Hippocampal formation (tissue), 2 donors: ENCODE results near the gene CCNT2.
"Not testable (repeated sequence)": the region's sequence is repeated elsewhere in the genome, so short reads cannot be mapped to it uniquely, and the experiment has no call there.

Experiments
- DNase-seq, 2 donors: peaks; one replicate each; lab custom pipeline; 2025; lab: John Stamatoyannopoulos, UW

Gene CCNT2

DNA sequence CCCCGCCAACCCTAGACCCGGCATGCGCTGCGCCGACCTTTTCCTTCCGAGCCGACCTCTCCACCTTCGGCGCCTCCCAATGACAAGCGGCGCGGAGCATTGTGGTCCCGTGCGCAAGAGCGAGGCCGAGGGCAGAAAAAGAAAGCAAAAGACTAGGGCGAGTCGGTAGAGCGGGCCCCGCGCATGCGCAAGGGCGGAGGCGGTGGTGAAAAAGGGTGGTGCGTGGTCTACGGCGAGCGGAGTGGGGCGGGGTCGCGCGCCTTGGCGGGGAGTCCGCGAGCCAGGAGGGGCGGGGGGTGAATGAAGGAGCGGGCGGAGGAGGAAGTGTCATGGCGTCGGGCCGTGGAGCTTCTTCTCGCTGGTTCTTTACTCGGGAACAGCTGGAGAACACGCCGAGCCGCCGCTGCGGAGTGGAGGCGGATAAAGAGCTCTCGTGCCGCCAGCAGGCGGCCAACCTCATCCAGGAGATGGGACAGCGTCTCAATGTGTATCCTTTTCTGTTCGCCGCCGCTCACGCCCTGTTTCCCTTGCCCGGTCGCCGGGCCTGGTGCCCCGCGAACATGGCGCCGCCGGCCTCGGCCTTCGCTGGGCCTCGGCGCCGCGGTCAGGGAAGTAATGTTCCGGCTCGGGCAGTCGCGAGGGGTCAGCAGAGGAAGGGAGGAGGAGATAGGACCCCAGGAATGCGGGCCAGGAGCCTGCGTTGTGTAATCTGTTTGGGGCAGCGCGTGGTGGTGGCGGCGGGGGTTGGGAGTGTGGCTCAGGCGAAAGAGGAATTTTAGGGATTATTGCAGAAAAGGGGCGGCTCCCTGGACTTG is at the start of gene CCNT2:
TSS of gene CCNT2 (plus strand) at position 297 of the 815 bp plus-strand sequence. CDS start at position 330, 33 bp downstream.
- peak; percentile 98 to 99 for DNase-seq

GRCh38 chr2:134869946-134870736 is 48.5 kb upstream of the CCNT2 start:
- DNase-seq = no peak

- DNase-seq = no peak
Measured at GRCh38 chr2:134873152-134873551, 45.5 kb upstream of the CCNT2 start.

- no peak for DNase-seq
Measured at GRCh38 chr2:134875309-134875708, 43.3 kb upstream of the CCNT2 start.

DNA sequence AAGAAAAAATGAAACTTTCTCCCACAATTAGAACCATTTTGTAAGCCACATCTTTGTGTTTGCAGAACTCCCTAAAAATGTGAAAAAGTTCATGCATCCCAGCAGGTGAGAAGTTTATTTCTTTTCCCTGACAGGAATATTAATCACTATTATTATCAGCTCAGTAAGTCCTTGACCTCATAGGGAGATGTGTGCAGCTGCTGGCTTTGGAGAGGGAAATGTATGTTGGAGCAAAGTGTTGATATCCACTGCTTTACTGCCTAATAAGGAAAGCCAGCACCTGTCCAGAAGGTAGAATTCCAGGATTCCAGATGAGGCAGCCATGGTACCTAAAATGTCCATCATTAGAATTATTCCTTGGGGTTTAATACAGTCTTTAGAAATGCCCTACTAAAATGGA is 35.8 kb upstream of the CCNT2 start:
- DNase-seq = no peak

- DNase-seq = no peak
Measured at GRCh38 chr2:134883552-134884293, 34.9 kb upstream of the CCNT2 start.

GRCh38 chr2:134884435-134884834 is 34.2 kb upstream of the CCNT2 start:
- DNase-seq = no peak

- no peak for DNase-seq
Measured at GRCh38 chr2:134892282-134893035, 26.2 kb upstream of the CCNT2 start.

DNA sequence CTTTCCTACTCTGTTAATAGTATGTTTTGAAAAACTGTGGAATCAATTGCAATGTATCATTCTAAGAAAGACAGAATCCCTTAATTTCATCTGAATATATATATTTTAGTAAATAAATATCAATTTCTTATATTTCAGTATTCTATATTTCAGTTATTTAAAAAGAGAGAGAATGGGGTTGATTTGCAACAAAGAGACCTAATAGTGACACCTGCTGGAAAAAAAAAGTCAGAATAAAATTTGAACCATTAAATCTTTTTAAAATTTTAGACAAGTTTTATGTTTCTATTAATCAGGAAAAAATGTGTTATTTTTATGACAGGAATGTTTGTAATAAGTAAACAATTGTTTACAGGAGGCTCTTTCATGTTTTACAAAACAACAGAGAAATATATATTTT is 20.7 kb upstream of the CCNT2 start:
- DNase-seq = no peak

DNA sequence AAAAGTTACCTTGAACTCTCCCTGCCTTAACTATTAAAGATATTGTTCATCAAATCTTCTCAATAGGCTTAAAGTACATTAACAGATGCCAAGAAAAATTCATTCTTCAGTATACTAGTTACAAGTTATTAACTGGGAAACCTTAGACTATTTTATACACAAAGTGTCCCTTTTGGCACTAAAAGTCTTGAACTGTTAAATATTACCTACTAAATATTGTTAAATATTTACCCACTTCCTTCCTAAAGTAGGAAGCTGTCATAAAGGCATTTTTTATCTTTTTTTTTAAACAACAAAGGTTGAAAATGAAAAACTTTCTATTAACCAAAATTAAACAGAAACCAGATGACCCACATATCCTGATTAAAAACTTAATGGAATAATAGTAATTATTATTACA is 19.4 kb upstream of the CCNT2 start:
- DNase-seq = no peak

DNA sequence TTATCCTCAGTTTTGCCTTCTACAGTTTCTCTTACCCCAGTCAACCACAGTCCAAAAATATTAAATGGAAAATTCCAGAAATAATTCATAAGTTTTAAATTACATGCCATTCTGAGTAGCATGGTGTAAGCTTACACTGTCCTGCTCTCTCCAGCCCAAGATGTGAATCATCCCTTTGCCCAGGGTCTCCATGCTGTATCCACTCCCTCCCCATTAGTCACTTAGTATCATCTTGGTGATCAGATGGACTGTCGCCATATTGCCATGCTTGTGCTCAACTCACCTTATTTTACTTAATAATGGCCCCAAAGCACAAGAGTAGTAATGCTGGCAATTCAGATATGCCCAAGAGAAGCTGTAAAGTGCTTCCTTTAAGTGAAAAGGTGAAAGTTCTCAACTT is 18.5 kb upstream of the CCNT2 start:
- no peak for DNase-seq

DNA sequence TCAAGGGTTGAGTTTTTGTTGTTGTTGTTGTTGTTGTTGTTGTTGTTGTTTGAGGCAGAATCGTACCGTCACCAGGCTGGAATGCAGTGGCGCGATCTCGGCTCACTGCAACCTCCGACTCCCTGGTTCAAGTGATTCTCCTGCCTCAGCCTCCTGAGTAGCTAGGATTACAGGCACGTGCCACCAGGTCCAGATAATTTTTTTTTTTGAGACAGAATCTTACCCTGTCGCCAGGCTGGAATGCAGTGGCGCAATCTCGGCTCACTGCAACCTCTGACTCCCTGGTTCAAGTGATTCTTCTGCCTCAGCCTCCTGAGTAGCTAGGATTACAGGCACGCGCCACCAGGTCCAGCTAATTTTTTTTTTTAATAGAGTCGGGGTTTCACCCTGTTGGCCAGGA is 14.9 kb upstream of the CCNT2 start:
- not testable (repeated sequence) for DNase-seq

GRCh38 chr2:134905168-134905567 is 13.5 kb upstream of the CCNT2 start:
- DNase-seq = no peak

- DNase-seq = no peak
Measured at GRCh38 chr2:134906726-134907125, 11.9 kb upstream of the CCNT2 start.

GRCh38 chr2:134907441-134908116 is 11.0 kb upstream of the CCNT2 start:
- DNase-seq = not testable (repeated sequence)

GRCh38 chr2:134910763-134911399 is 7.7 kb upstream of the CCNT2 start:
- no peak for DNase-seq

GRCh38 chr2:134911400-134911785 is 7.2 kb upstream of the CCNT2 start:
- no peak for DNase-seq

GRCh38 chr2:134912361-134912760 is 6.3 kb upstream of the CCNT2 start:
- no peak for DNase-seq

- no peak for DNase-seq
Measured at GRCh38 chr2:134917360-134917865, 1.2 kb upstream of the CCNT2 start.

GRCh38 chr2:134917888-134918525 is 615 bp upstream of the CCNT2 start:
- peak in 1 of 2 donors; percentile 98 for DNase-seq
